ENCODE data around the gene TLR10. TPM values are rescaled to one million over a fixed set of nuclear protein-coding genes. Genes with fewer than 3 reads are reported as not detected.
"Not testable (repeated sequence)": the region's sequence is repeated elsewhere in the genome, so short reads cannot be mapped to it uniquely, and the experiment has no call there.

The TLR10 gene
- total and polyA plus RNA-seq, 11 donors: 0.18 to 0.24 TPM; not detected in 9

DNA sequence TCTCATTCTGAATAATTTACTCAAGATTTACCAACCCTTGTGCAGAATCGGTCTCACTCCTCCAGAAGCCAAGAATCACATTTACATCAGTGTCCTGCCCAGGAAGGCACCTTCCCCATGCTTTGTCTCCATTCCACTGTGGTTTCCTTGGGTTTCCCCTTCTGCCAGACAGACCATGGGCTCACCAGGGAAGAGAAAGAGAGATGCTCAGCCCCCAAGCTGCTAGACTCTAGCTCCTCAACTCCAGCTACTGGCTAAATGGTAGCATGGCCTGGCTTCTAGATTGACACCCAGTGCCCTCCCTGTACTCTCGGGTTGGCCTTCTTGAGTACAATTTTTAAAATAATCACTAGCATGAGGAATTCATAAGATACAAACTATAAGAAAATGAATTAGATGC, 12.9 kb downstream of the TLR10 start:
- TF ChIP-seq POLR2A (IDR thresholded peaks at IDR 0.05): no peak
- TF ChIP-seq, protein P1, sequence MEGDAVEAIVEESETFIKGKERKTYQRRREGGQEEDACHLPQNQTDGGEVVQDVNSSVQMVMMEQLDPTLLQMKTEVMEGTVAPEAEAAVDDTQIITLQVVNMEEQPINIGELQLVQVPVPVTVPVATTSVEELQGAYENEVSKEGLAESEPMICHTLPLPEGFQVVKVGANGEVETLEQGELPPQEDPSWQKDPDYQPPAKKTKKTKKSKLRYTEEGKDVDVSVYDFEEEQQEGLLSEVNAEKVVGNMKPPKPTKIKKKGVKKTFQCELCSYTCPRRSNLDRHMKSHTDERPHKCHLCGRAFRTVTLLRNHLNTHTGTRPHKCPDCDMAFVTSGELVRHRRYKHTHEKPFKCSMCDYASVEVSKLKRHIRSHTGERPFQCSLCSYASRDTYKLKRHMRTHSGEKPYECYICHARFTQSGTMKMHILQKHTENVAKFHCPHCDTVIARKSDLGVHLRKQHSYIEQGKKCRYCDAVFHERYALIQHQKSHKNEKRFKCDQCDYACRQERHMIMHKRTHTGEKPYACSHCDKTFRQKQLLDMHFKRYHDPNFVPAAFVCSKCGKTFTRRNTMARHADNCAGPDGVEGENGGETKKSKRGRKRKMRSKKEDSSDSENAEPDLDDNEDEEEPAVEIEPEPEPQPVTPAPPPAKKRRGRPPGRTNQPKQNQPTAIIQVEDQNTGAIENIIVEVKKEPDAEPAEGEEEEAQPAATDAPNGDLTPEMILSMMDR (IDR thresholded peaks at IDR 0.05): no peak
- Histone ChIP-seq H3K27me3 (no peaks in the 10 kb centered on the region), H3K27ac (no peak overlapping the region), H3K36me3 (no peaks in the 10 kb centered on the region), H3K4me3 (no peak overlapping the region), H3K4me1 (peaks cover 0 to 21% (median 0%) of the 10 kb centered on the region in 12 donors), H3K9me3 (peaks cover 0 to 6% (median 0%) of the 10 kb centered on the region in 12 donors)
- 85 to 93% (median 87%) methylated on average over 2 of the region's 2 CpGs for WGBS, 4 donors
- ATAC-seq: no peak
- DNase-seq: no peak
- intact Hi-C loops (cut with DNase I): loop anchor here in 1 of 10 donors (10.0 kb wide), 2 partner anchors 75 to 365 kb away; no protein-coding TSS in a partner anchor

DNA sequence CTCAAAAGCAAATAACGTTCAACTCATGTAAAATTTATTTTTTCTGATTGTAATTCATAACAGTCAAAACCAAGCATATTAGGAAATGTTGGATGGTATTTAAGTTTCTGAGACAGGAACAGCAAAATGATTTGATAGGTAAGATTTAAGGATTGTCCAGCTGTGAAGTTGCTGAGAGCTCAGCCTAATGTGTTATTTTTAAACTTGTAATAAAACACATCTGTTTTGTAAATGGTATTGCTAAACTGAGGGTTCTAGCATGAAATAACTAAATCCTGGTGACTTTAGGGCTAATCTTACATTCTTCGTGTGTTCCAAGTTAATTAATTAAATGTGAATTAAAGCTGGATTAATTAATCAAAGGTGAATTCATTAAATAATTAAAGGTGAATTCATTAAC, 13.3 kb downstream of the TLR10 start:
- DNase-seq: no peak
- intact Hi-C loops (cut with DNase I): loop anchor here in 1 of 10 donors (10.0 kb wide), 2 partner anchors 75 to 365 kb away; no protein-coding TSS in a partner anchor
- Histone ChIP-seq H3K9me3 (peaks cover 0 to 2% (median 0%) of the 10 kb centered on the region in 12 donors), H3K27me3 (no peaks in the 10 kb centered on the region), H3K4me3 (no peak overlapping the region), H3K27ac (peak overlapping the region in 2 of 12 donors; percentile 30 to 72), H3K4me1 (peaks cover 0 to 21% (median 0%) of the 10 kb centered on the region in 12 donors), H3K36me3 (no peaks in the 10 kb centered on the region)
- ATAC-seq: no peak
- TF ChIP-seq POLR2A (IDR thresholded peaks at IDR 0.05): no peak
- TF ChIP-seq, protein P1 (IDR thresholded peaks at IDR 0.05): no peak
- WGBS, 4 donors: 55 to 76% (median 61%) methylated on average over 2 of the region's 2 CpGs

DNA sequence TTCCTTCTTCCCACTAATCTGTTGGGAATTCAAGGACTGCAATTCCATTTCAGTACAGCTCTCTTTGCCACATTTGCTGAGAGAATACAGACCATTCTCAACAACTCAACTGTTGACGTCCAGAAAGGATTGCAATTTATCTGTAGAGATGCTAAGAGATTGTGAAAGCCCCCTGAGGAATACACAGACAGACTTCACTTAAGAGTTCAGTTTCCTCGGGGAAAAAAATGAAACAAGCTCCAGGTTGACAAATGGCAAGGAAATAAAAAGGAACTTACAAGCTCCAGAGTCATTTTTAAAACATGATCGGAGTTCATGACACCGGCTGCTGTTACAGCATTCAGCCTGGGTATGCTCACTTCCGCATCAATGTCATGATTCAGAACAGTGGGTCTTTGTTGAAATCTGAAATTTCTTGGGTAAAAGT, 13.8 kb downstream of the TLR10 start:
- intact Hi-C loops (cut with DNase I): loop anchor here in 1 of 10 donors (10.0 kb wide), 2 partner anchors 76 to 366 kb away; no protein-coding TSS in a partner anchor
- no peaks in the 10 kb centered on the region for H3K9me3 ChIP-seq
- 51 to 63% (median 58%) methylated on average over 5 of the region's 5 CpGs for WGBS, 4 donors
- ATAC-seq (peak in 3 of 4 donors; percentile 49 to 72 (median 64)), DNase-seq (no peak)
- peak overlapping the region in 3 of 12 donors; percentile 4 to 72 (median 30) for H3K27ac ChIP-seq
- H3K4me3 ChIP-seq: no peak overlapping the region
- H3K4me1 ChIP-seq: peaks cover 0 to 21% (median 0%) of the 10 kb centered on the region in 12 donors
- H3K36me3 ChIP-seq: no peaks in the 10 kb centered on the region
- TF ChIP-seq, protein P1 (IDR thresholded peaks at IDR 0.05): no peak
- no peak for TF ChIP-seq POLR2A (IDR thresholded peaks at IDR 0.05)
- no peaks in the 10 kb centered on the region for H3K27me3 ChIP-seq

DNA sequence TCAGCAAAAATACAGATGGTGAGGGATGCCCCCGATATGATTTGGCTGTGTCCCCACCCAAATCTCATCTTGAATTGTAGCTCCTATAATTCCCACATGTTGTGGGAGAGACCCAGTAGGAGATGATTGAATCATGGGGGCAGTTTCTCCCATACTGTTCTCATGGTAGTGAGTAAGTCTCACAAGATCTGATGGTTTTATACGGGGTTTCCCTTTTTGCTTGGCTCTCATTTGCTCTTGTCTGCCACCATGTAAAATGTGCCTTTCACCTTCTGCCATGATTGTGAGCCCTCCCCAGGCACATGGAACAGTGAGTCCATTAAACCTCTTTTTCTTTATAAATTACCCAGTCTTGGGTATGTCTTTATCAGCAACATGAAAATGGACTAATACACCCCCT, 15.8 kb downstream of the TLR10 start:
- DNase-seq, H3K36me3 ChIP-seq, H3K9me3 ChIP-seq, H3K4me3 ChIP-seq, H3K27ac ChIP-seq, ATAC-seq, H3K27me3 ChIP-seq: not testable (repeated sequence)
- intact Hi-C loops (cut with DNase I): loop anchor here in 1 of 10 donors (10.0 kb wide), 2 partner anchors 78 to 368 kb away; no protein-coding TSS in a partner anchor
- 98 to 100% (median 98%) methylated on average over 2 of the region's 2 CpGs for WGBS, 4 donors
- H3K4me1 ChIP-seq: peaks cover 0 to 28% (median 0%) of the 10 kb centered on the region in 12 donors

All from heart left ventricle (tissue), 16 donors.